GM18511 (cell line): ENCODE data around the gene GHRH.

Experiments used
- ATAC-seq: cut with Tn5 transposase; IDR thresholded peaks from one replicate; pipeline ENCODE4 v1.9.1; 2021; ENCODE audit warnings: mild to moderate bottlenecking, moderate library complexity; ENCODE audit not compliant: unreplicated experiment

The GHRH gene

GRCh38 chr20:37209661-37210314 is 51.8 kb downstream of the GHRH start:
- ATAC-seq = no peak

DNA sequence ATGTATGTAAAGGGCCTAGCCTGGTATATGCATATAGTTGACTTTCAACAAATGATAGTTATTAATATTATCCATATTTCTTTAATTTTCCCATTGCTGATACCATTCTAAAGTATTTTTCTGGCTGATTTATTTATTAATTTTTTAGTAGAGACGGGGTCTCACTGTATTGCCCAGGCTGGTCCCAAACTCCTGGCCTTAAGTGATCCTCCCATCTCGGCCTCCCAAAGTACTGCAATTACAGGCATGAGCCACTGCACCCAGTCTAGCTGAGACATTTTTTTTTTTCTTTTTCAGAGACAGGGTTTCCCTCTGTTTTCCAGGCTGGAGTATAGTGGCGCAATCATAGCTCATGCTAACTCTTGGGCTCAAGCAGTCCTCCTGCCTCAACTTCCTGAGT is 52.4 kb downstream of the GHRH start:
- no peak for ATAC-seq

- ATAC-seq = no peak
Observed at GRCh38 chr20:37207171-37207570, 54.4 kb downstream of the GHRH start.

DNA sequence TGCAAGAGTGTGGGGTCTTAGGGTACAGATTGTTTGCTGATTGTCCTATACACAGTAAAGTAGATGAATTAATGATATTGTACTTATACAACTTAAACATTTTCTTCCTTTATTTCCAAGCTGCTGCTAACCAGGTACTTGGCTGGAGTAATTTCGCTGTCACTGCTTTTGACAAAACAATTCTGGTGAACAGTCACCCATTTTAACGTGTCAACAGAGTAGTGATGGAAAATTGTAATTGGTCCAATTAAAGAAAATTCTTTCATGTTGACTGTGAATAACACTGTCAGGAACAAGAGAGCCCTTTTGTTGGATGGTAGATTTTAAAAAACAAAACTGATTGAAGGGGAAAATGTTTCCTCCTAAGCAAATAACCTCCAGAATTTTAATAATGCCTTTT is 55.8 kb downstream of the GHRH start:
- ATAC-seq = no peak

- no peak for ATAC-seq
Observed at GRCh38 chr20:37205130-37205529, 56.5 kb downstream of the GHRH start.

DNA sequence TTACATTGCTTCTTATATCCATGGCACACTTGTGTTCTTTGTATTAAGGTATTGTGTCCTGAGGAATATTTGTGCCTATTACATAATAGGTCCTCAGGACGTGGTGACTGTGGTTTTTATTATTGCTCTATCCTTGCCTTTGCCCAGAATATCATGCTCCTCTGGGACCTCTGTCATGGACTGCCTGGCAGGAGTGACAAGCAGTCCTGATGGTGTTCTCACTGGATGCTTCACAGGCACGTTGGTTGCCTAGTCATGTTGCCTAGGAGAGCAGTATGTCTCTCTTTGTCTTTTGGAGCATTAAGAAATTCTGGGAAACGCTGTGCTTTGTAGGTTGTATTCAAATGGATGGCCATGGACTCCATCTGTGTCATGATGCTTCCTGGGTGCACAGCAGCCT is 57.6 kb downstream of the GHRH start:
- ATAC-seq = no peak

DNA sequence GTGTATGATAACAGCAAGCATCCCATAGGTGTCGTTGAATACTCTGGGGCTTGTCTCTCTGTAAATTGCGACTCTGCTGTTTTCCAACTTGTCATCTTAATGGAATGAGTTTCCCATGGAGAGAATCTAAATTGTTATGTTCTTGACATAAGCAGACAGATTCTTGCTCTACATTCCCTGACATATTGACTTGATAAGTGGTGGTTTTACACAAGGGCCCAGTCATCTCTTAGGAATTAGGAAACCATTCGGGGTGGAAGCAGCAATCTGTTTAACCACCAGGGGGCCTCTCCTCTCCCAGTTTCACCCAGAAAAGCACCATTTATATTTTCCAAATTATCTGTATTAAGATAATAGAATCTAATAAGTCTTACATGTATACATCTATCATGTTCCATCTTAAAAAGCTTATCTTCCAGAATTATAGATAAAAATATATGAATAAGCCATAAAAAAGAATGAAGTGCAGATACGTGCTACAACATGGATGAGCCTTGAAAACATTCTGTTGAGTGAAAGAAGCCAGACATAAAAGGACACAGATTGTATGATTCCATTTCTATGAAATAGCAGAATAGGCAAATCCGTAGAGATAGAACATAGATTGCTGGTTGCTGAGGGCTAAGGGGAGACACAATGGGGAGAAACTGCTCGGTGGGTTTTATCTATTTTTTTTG is 59.2 kb downstream of the GHRH start:
- ATAC-seq = no peak

GRCh38 chr20:37201827-37202162 is 59.8 kb downstream of the GHRH start:
- no peak for ATAC-seq
